Stimulated activated CD4-positive, alpha-beta T cell treated with anti-CD3 and anti-CD28 coated beads, Interleukin-12 subunit alpha, Interleukin-12 subunit beta, amount 100 ng/mL, for 24 hours (primary cell): Measurements from ENCODE around the gene ACTRT2.

Experiments used
- DNase-seq, 2 experiments: peaks; one replicate each; pipeline ENCODE4 v3.0.0-alpha.2; 2020; ENCODE audit warnings: low read depth in 2 of 2

ACTRT2 gene

GRCh38 chr1:3017440-3018050 is 3.7 kb upstream of the ACTRT2 start:
- DNase-seq: no peak

GRCh38 chr1:3018051-3018471 is 3.2 kb upstream of the ACTRT2 start:
- DNase-seq: no peak

DNA sequence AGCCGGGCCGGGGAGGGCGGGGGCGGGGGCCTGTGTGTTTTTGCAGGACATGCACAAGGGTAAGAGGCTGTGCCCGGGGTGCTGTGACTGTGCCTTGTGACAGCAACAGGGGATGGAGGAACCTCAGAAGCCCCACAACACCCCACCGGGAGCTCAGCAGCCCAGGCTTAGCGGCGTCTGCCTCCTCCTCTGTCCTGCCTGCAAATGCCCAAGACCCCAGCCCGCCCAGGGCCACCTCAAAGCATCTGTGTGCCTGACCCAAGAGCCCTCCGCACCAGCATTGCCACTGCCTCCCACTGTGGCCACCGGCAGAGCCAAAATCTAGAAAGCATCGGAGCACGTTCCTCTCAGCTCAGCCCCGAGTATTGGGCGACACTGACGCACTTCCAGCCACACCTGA is 2.7 kb upstream of the ACTRT2 start:
- DNase-seq: no peak

- no peak for DNase-seq
Observed at GRCh38 chr1:3019007-3019515, 2.2 kb upstream of the ACTRT2 start.

DNA sequence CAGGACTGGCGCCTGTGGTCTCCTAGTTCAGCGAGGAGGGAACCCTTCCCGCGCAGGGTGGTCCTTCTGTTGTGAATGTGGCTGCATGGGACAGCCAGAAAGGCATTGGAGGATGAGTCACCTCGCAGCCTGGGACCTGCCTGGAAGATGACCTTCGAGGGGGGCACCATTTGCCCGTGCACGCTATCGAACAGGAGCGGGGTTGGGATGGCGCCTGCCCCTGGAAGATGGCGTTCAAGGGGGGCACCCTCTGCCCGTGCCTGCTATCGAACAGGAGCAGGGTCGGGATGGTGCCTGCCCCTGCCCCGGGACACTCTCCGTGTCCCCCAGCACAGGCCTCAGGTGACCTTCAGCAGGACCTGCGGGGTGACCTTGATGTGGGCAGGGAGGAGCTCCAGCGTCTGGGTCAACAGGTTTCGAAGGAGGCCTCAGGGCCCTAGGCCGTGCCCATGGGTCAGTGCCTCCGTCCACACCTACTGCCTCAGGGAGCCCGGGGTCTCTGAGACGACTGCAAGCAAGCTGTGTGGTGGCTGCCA is 1.7 kb upstream of the ACTRT2 start:
- DNase-seq: no peak

- no peak for DNase-seq
Observed at GRCh38 chr1:3020263-3020909, 881 bp upstream of the ACTRT2 start.

GRCh38 chr1:3021801-3022401 is 634 bp downstream of the ACTRT2 start:
- no peak for DNase-seq

DNA sequence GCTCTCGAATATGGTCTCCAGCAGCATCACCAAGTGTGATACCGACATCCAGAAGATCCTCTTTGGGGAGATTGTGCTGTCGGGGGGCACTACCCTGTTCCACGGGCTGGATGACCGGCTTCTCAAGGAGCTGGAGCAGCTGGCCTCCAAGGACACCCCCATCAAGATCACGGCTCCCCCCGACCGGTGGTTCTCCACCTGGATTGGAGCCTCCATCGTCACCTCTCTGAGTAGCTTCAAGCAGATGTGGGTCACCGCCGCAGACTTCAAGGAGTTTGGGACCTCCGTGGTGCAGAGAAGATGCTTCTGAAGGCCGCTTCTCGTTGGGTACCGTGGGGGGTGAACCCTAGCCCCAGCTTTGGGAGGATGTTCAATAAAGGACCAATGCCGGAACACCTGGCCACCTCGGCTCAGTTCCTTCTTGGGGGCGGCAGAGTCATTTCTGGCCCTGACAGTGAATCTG is 1.3 kb downstream of the ACTRT2 start:
- no peak for DNase-seq

GRCh38 chr1:3022976-3023375 is 1.7 kb downstream of the ACTRT2 start:
- no peak for DNase-seq

DNA sequence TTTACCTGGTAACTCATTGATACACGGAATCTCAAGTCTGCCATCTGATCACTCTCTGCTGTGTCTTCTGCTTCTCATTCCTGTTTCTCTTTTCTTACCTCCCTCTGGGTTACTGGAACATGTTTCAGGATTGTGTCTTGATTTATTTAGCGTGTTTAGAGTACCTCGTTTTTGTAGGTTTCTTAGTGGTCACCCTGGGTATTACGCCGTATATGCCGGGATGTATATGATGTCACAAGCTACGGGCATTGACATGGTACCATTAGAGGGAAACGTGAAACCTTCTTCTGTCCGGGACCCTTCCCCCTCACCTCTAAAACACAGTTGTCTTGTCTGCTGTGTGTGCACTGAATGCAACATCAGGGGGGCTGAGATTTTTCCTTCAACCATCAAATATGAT is 2.8 kb downstream of the ACTRT2 start:
- no peak for DNase-seq

- DNase-seq: no peak
Observed at GRCh38 chr1:3024588-3024987, 3.3 kb downstream of the ACTRT2 start.

DNA sequence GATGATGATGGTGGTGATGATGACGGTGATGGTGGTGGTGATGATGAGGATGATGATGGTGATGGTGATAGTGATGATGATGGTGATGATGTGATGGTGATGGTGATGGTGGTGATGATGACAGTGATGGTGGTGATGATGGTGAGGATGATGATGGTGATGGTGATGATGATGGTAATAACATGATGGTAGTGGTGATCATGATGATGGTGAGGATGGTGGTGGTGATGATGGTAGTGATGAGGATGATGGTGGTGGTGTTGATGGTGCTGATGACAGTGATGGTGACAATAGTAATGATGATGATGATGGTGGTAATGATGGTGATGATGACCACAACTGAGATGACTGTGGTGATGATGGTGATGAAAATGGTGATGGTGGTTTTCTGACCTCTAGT is 4.9 kb downstream of the ACTRT2 start:
- no peak for DNase-seq

DNA sequence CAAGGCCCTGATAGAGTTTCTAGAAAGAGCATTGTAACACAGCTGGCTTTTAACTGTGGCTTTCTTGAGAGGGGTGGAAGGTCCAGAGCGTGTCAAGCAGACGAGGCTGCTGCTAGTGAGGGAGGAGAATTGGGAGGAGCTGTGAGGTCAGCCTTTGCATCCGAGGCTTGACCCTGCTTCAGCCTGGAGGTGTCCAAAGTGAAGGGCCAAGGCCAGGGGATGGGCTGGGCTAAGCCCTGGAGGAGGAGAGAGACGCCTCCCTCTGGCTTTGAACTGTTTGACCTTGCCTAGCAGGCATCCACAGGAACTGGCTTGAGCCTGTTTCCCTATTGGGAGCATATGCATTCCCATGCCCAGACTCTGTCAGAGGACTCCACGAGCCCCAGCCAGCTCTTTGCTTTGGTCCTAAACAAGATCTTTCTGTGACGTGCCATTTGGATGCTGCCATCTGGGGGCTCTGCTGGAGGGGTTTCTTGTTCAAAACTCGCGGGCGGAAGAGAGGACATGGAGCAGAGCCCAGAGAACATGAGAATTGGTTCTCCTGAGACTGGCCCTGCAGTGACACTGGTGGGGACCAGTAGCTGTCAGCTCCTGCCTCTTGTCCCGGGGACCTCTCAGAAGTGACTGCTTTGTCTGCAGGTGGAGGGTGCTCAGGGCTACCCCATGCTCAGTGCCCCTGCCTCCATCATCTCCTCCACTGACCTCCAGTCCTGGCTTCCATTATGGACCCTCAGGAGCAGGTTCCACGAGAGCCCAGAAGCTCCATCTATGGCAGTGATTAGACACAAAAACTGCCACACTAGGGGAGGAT is 5.5 kb downstream of the ACTRT2 start:
- no peak for DNase-seq

- no peak for DNase-seq
Observed at GRCh38 chr1:3027611-3028371, 6.5 kb downstream of the ACTRT2 start.

DNA sequence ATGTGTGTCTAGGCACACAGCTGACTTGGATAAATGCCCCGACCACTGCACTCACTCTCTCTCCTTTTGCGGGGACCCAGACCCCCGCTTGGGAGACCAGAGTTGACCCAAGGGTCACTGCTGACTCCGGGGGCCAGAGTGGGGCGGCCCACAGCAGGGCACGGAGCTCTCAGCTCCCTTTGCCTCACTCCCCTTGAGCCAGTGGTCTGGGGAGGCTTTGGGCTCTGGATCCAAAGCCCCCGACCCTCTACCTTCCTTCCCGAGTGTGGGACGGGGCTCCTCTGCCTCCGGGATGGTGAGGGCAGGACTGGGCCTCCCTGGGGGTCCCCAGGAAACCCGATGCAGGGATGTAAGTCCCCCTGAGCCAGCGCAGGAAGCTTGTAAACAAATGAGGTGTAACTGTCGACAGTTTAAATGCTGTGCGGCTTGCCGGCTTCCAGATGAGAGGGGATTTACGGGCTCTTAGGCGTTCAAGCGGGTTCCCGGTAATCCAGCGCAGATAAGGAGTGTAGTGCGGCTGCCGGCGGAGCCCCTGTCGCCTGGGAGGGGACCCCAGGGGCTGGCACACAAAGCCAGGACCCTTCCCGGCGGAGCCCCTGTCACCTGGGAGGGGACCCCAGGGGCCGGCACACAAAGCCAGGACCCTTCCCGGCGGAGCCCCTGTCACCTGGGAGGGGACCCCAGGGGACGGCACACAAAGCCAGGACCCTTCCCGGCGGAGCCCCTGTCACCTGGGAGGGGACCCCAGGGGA is 7.4 kb downstream of the ACTRT2 start:
- DNase-seq: no peak

- DNase-seq: no peak
Observed at GRCh38 chr1:3029481-3029961, 8.3 kb downstream of the ACTRT2 start.

- no peak for DNase-seq
Observed at GRCh38 chr1:3029991-3030662, 8.9 kb downstream of the ACTRT2 start.

DNA sequence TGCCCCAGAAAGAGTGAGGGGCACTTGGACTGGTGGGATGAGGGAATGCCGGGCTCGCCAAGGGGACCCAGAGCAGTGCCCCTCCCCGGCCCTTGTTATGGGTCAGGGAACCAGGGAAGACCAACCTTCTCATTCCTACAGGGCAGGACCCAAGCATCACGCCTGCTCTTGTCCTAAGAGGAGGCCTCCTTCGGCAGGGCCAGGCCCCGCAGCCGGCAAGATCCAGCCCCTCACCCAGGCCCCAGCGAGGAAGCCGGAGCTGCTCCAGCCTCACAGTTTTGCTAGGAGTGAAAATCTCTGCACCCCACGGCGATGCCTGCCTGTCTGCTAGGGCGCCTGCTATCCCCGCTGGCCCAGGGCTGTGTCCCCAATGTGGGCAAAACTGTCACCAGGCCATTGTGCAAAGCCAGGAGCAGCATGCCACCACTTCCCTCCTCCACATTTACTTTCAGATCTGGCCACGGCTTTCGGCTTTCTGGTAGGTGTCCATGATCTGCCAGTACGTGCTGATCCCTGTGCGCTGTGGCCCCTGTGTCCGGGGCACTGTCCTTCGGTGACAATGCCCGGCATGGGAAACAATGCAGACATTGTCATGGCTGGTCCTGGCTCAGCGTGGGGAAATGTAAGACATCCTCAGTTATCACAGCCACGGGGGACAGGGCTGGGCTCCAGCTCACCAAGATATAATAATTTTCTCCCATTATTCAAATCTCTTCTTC is 9.6 kb downstream of the ACTRT2 start:
- DNase-seq: no peak
